ENCODE measurements around the gene SH3BGRL2. TPM values are rescaled to one million over a fixed set of nuclear protein-coding genes. Genes with fewer than 3 reads are reported as not detected.

The SH3BGRL2 gene
- total and polyA plus RNA-seq, 2 donors (not counting 1 experiment from before 2014, with no cell fraction given), result 0.01 TPM; not detected in 1

DNA sequence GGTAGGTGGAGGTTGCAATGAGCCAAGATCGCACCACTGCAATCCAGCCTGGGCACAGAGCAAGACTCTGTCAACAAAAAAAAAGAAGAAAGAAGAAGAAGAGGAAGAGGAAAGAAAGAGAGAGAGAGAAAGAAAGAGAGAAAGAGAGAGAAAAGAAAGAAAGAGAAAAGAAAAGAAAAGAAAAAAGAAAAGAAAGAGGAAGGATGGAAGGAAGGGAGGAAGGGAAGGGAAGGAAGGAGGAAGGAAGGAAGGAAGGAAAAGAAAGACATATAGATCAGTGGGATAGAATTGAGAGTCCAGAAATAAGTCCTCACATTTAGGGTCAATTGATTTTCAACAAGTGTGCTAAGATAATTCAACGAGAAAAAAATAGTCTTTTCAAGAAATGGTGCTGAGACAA, 34.0 kb upstream of the SH3BGRL2 start:
- no peak overlapping the region for H2AFZ ChIP-seq (ENCODE audit: insufficient read depth, low read depth, low read length, poor library complexity, severe bottlenecking)
- no peak overlapping the region for H3K4me3 ChIP-seq (ENCODE audit: control extremely low read depth in 1 of 5, extremely low read depth in 1 of 5, insufficient read depth in 1 of 5, low read depth in 2 of 5, low read length in 4 of 5)
- Mint-ChIP-seq H3K4me3 (no peak overlapping the region), H3K27ac (no peak overlapping the region), H3K27me3 (peaks cover 12% of the 10 kb centered on the region), H3K4me1 (no peaks in the 10 kb centered on the region), H3K9me3 (ENCODE audit: insufficient read depth) (no peaks in the 10 kb centered on the region)
- H3K27me3 ChIP-seq (replicated peaks in 1 of 4; ENCODE audit: control extremely low read depth in 1 of 4, control insufficient read depth in 3 of 4, insufficient read depth in 4 of 4, low read length in 3 of 4), result no peaks in the 10 kb centered on the region
- H3K9ac ChIP-seq (ENCODE audit: low read length), result no peak overlapping the region
- no peak for TF ChIP-seq CTCF (IDR thresholded peaks at IDR 0.05)
- TF ChIP-seq EZH2 (IDR thresholded peaks at IDR 0.05; ENCODE audit: borderline replicate concordance, insufficient read depth, low read depth, low read length, poor library complexity, severe bottlenecking), result no peak
- no peak for DNase-seq
- H3K79me2 ChIP-seq (ENCODE audit: control insufficient read depth, insufficient read depth, low read length), result no peaks in the 10 kb centered on the region
- POLR2A ChIA-PET, result no interaction called here
- H4K20me1 ChIP-seq (ENCODE audit: control insufficient read depth, insufficient read depth, low read length, poor library complexity, severe bottlenecking), result no peaks in the 10 kb centered on the region
- no peaks in the 10 kb centered on the region for H3K36me3 ChIP-seq (replicated peaks in 1 of 2; ENCODE audit: control extremely low read depth in 1 of 2, control insufficient read depth in 1 of 2, extremely low read depth in 1 of 2, insufficient read depth in 2 of 2, low read length in 1 of 2)
- 100% methylated on average over 1 of the region's 2 CpGs for WGBS (ENCODE audit: insufficient coverage)
- H3K9me3 ChIP-seq (ENCODE audit: control extremely low read depth in 1 of 3, control insufficient read depth in 2 of 3, insufficient read depth in 1 of 3, low read length in 2 of 3), result no peaks in the 10 kb centered on the region
- H3K4me1 ChIP-seq (ENCODE audit: control insufficient read depth in 2 of 2, insufficient read depth in 2 of 2, low read length in 2 of 2), result no peaks in the 10 kb centered on the region
- intact Hi-C loops (cut with micrococcal nuclease), result no loop called here
- CTCF ChIA-PET, result no interaction called here
- H3K27ac ChIP-seq (ENCODE audit: low read length in 2 of 2), result no peak overlapping the region
- no peak overlapping the region for H3K4me2 ChIP-seq (replicated peaks; ENCODE audit: low read depth, low read length, poor library complexity, severe bottlenecking)
- no peak for ATAC-seq (ENCODE audit: low read depth)

DNA sequence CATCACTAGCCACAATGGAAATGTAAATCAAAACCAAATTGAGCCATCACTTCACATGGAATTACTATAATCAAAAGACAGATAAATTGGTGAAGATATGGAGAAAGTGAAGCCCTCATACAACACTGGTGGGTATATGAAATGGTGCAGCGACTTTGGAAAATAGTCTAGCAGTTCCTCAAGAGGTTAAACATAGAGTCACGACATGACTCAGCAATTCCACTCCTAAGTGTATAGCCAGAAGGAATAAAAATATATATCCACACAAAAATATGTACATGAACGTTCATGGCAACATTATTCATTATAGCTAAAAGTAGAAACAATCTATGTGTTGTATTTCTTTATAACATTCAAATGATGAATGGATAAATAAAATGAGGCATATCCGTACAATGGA, 33.1 kb upstream of the SH3BGRL2 start:
- no peak overlapping the region for H3K4me3 ChIP-seq (ENCODE audit: control extremely low read depth in 1 of 5, extremely low read depth in 1 of 5, insufficient read depth in 1 of 5, low read depth in 2 of 5, low read length in 4 of 5)
- Mint-ChIP-seq H3K4me1 (no peaks in the 10 kb centered on the region), H3K27me3 (peaks cover 12% of the 10 kb centered on the region), H3K4me3 (no peak overlapping the region), H3K9me3 (ENCODE audit: insufficient read depth) (no peaks in the 10 kb centered on the region), H3K27ac (no peak overlapping the region)
- no peaks in the 10 kb centered on the region for H3K9me3 ChIP-seq (ENCODE audit: control extremely low read depth in 1 of 3, control insufficient read depth in 2 of 3, insufficient read depth in 1 of 3, low read length in 2 of 3)
- intact Hi-C loops (cut with micrococcal nuclease), result no loop called here
- ChIA-PET CTCF (no interaction called here), POLR2A (no interaction called here)
- DNase-seq, result no peak
- TF ChIP-seq CTCF (IDR thresholded peaks at IDR 0.05) (no peak), EZH2 (IDR thresholded peaks at IDR 0.05; ENCODE audit: borderline replicate concordance, insufficient read depth, low read depth, low read length, poor library complexity, severe bottlenecking) (no peak)
- H3K4me2 ChIP-seq (replicated peaks; ENCODE audit: low read depth, low read length, poor library complexity, severe bottlenecking), result no peak overlapping the region
- H4K20me1 ChIP-seq (ENCODE audit: control insufficient read depth, insufficient read depth, low read length, poor library complexity, severe bottlenecking), result no peaks in the 10 kb centered on the region
- H3K36me3 ChIP-seq (replicated peaks in 1 of 2; ENCODE audit: control extremely low read depth in 1 of 2, control insufficient read depth in 1 of 2, extremely low read depth in 1 of 2, insufficient read depth in 2 of 2, low read length in 1 of 2), result no peaks in the 10 kb centered on the region
- H2AFZ ChIP-seq (ENCODE audit: insufficient read depth, low read depth, low read length, poor library complexity, severe bottlenecking), result no peak overlapping the region
- no peak overlapping the region for H3K9ac ChIP-seq (ENCODE audit: low read length)
- no peaks in the 10 kb centered on the region for H3K79me2 ChIP-seq (ENCODE audit: control insufficient read depth, insufficient read depth, low read length)
- H3K27me3 ChIP-seq (replicated peaks in 1 of 4; ENCODE audit: control extremely low read depth in 1 of 4, control insufficient read depth in 3 of 4, insufficient read depth in 4 of 4, low read length in 3 of 4), result no peaks in the 10 kb centered on the region
- no CpG with 5 or more reads among the region's 4 CpGs for WGBS (ENCODE audit: insufficient coverage)
- no peaks in the 10 kb centered on the region for H3K4me1 ChIP-seq (ENCODE audit: control insufficient read depth in 2 of 2, insufficient read depth in 2 of 2, low read length in 2 of 2)
- H3K27ac ChIP-seq (ENCODE audit: low read length in 2 of 2), result no peak overlapping the region
- no peak for ATAC-seq (ENCODE audit: low read depth)

Data from B cell (primary cell).